Lower lobe of right lung (tissue), 2 donors: Measurements from ENCODE around the gene NOS1AP. TPM values are rescaled to one million over a fixed set of nuclear protein-coding genes. Genes with fewer than 3 reads are reported as not detected.

Experiments used
- ATAC-seq, 2 donors: fragments of 200-7000 bp; cut with Tn5 transposase; one replicate each; pipeline ENCODE4 v1.9.1; 2020 to 2022; ENCODE audit warnings: mild to moderate bottlenecking in 2 of 2, moderate library complexity in 2 of 2
- DNase-seq: peaks from one replicate; pipeline ENCODE4 v3.0.0-alpha.2; 2020
- H3K27ac ChIP-seq: fragments of 200-600 bp; one replicate; pipeline ENCODE4 v1.8.0; 2022
- H3K27me3 ChIP-seq: fragments of 200-600 bp; one replicate; pipeline ENCODE4 v1.8.0; 2022; ENCODE audit warnings: low read depth
- H3K36me3 ChIP-seq: fragments of 200-600 bp; one replicate; pipeline ENCODE4 v1.8.0; 2022; ENCODE audit warnings: mild to moderate bottlenecking
- H3K4me1 ChIP-seq: fragments of 200-600 bp; one replicate; pipeline ENCODE4 v1.8.0; 2022
- H3K4me3 ChIP-seq: fragments of 200-600 bp; one replicate; pipeline ENCODE4 v1.8.0; 2022; ENCODE audit warnings: mild to moderate bottlenecking
- H3K9me3 ChIP-seq: fragments of 200-600 bp; one replicate; pipeline ENCODE4 v1.8.0; 2022
- CTCF ChIP-seq: fragments of 200-600 bp; IDR thresholded peaks from one replicate; pipeline ENCODE4 v1.8.0; 2022; ENCODE audit warnings: antibody characterized with exemption, mild to moderate bottlenecking
- intact Hi-C: fragments of 100-400 bp; cut with DNase I; formaldehyde crosslinking; loops from one replicate; pipeline ENCODE4 v1.11.0; 2022
- total RNA-seq: library from RNA; stranded (reverse); fragmentation: NEBNext Ultra II Directional; extraction: Animal tissue kit (Norgen Biotek cat#: 25700); gene quantifications from one replicate; pipeline ENCODE4 v1.2.1, GENCODE V29; 2021
- donor health status: DM: no; HTN: yes; CAD: no; lungs with severe emphysema.

Gene NOS1AP
- total RNA-seq, 1 donor from 2014 or later: 3.6 TPM

- Histone ChIP-seq H3K27ac (no peak overlapping the region), H3K4me1 (no peaks in the 10 kb centered on the region), H3K9me3 (no peaks in the 10 kb centered on the region), H3K27me3 (no peaks in the 10 kb centered on the region), H3K36me3 (no peaks in the 10 kb centered on the region), H3K4me3 (no peak overlapping the region)
- TF ChIP-seq CTCF: no peak
- intact Hi-C loops: no loop called here
- DNase-seq (no peak), ATAC-seq (no peak)
Measured at GRCh38 chr1:162359523-162360236, 290.2 kb downstream of the NOS1AP start.

GRCh38 chr1:162360237-162360873 is 290.9 kb downstream of the NOS1AP start:
- TF ChIP-seq CTCF: no peak
- intact Hi-C loops: no loop called here
- H3K27ac ChIP-seq: no peak overlapping the region
- H3K4me3 ChIP-seq: no peak overlapping the region
- H3K4me1 ChIP-seq: no peaks in the 10 kb centered on the region
- no peaks in the 10 kb centered on the region for H3K9me3 ChIP-seq
- ATAC-seq (no peak), DNase-seq (no peak)
- no peaks in the 10 kb centered on the region for H3K36me3 ChIP-seq
- no peaks in the 10 kb centered on the region for H3K27me3 ChIP-seq

GRCh38 chr1:162360874-162361260 is 291.4 kb downstream of the NOS1AP start:
- TF ChIP-seq CTCF: no peak
- no peaks in the 10 kb centered on the region for H3K9me3 ChIP-seq
- H3K36me3 ChIP-seq: no peaks in the 10 kb centered on the region
- H3K4me1 ChIP-seq: no peaks in the 10 kb centered on the region
- no peak overlapping the region for H3K27ac ChIP-seq
- intact Hi-C loops: no loop called here
- H3K4me3 ChIP-seq: no peak overlapping the region
- no peak for ATAC-seq
- DNase-seq: no peak
- no peaks in the 10 kb centered on the region for H3K27me3 ChIP-seq

GRCh38 chr1:162361349-162361748 is 291.9 kb downstream of the NOS1AP start:
- Histone ChIP-seq H3K27me3 (no peaks in the 10 kb centered on the region), H3K36me3 (no peaks in the 10 kb centered on the region), H3K4me1 (no peaks in the 10 kb centered on the region), H3K27ac (no peak overlapping the region), H3K9me3 (no peaks in the 10 kb centered on the region), H3K4me3 (no peak overlapping the region)
- no peak for DNase-seq
- ATAC-seq: no peak
- intact Hi-C loops: no loop called here
- no peak for TF ChIP-seq CTCF

- H3K27ac ChIP-seq: no peak overlapping the region
- H3K9me3 ChIP-seq: no peaks in the 10 kb centered on the region
- DNase-seq (no peak), ATAC-seq (no peak)
- TF ChIP-seq CTCF: no peak
- no peak overlapping the region for H3K4me3 ChIP-seq
- H3K4me1 ChIP-seq: no peaks in the 10 kb centered on the region
- H3K27me3 ChIP-seq: no peaks in the 10 kb centered on the region
- H3K36me3 ChIP-seq: no peaks in the 10 kb centered on the region
- intact Hi-C loops: no loop called here
Measured at GRCh38 chr1:162363823-162364222, 294.3 kb downstream of the NOS1AP start.
